NT2/D1 (cell line): ENCODE results near the gene LIMA1.

ENCODE experiments used
- SUZ12 ChIP-seq: IDR thresholded peaks from 2 replicates; pipeline ENCODE4 v1.6.1; 2011; ENCODE audit not compliant: insufficient read length, insufficient read depth; ENCODE audit errors: extremely low read depth
- YY1 ChIP-seq: IDR thresholded peaks from 2 replicates; pipeline ENCODE4 v1.6.1; 2011; ENCODE audit not compliant: insufficient read length, insufficient read depth
- ZNF274 ChIP-seq: IDR thresholded peaks from 2 replicates; pipeline ENCODE4 v1.6.1; 2011; ENCODE audit warnings: mild to moderate bottlenecking, low read depth, low read length

- TF ChIP-seq SUZ12, result no peak
- TF ChIP-seq ZNF274, result no peak
- TF ChIP-seq YY1, result no peak
Measured at GRCh38 chr12:50188241-50188781, 95.0 kb downstream of the LIMA1 start.
